Renal cortex interstitium (tissue), 11 donors: ENCODE data around the gene CTNND2. TPM values are rescaled to one million over a fixed set of nuclear protein-coding genes. Genes with fewer than 3 reads are reported as not detected.
A peak's percentile ranks its signal among the peaks of the same experiment; 100 is the strongest.

ENCODE experiments used
- DNase-seq, 11 donors: peaks; one replicate each; pipeline ENCODE4 v3.0.0-alpha.2; 2013; ENCODE audit warnings: low read depth in 9 of 11, low spot score in 4 of 11; ENCODE audit errors: extremely low read depth in 1 of 11
- polyA plus RNA-seq, 3 donors: library from polyadenylated mRNA; unstranded; fragments of 120-200 nt; gene quantifications; one replicate each; pipeline ENCODE4 v1.2.1, GENCODE V29; 2013; ENCODE audit not compliant: insufficient read length in 3 of 3

Gene CTNND2
- polyA plus RNA-seq, 3 donors, result 2.0 to 2.4 (median 2.3) TPM

DNA sequence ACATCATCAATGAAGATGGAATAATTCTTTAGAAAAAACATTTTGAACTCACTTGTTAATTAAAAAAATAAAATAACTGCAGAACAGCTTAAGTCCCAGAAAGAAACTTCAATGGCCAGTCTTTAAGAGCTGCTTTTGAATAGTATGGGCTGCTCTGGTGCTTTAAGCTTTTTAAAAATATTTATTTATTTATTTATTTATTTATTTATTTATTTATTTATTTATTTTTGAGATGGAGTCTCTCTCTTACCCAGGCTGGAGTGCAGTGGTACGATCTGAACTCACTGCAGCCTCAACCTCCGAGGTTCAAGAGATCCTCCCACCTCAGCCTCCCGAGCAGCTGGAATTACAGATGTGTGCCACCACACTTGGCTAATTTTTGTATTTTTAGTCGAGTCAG, 626.9 kb downstream of the CTNND2 start:
- no peak for DNase-seq

DNA sequence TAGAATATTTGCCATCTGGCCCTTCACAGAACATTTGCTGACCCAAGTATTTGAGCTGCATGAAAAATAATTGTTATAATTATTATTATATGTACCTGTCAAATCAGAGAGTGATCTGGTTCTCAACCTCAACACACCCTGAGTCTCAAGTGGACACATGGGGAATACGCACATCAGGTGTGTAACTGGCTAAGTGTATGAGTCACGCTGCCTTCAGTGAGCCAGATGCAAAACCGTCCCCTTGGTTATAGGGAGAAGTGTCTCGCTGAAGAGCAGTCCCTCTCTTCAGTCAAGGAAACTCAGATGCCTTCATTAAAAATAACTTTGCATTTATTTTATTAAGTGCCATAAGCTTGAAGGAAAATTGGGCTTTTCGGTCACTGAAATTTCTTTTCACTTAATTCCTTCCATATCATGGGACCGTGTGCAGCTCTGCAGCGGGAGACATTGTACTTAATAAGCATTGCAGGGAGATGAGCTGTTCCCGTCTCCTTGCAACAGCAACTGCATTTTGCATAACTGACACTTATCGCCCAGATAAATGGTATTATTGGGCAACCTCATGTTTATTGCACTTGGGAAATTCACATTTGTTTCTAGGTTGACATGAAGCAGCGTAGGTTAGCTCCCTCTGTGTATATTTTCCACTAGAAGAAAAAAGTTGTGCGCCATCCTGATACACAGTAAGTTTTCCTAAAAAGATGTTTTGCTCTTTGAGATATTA, 630.9 kb downstream of the CTNND2 start:
- DNase-seq, result no peak

DNA sequence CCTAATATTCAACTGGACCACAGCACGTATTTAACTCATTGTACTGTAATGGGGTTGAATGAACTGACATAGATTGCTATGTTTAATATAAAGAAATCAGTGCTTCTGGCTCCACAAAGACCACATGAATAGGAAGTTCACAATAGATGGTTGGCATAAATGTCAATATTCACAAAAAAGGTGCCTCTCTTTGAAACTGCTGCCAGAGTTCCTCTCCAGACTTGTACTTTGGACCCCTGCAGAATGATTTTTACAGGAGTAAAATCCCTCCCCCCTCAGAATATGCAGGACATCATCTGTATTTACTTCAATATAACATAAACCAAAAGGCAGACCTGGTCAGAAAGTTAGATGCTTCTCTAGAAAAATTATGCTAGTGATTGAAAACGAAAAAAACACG, 634.7 kb downstream of the CTNND2 start:
- DNase-seq, result no peak

DNA sequence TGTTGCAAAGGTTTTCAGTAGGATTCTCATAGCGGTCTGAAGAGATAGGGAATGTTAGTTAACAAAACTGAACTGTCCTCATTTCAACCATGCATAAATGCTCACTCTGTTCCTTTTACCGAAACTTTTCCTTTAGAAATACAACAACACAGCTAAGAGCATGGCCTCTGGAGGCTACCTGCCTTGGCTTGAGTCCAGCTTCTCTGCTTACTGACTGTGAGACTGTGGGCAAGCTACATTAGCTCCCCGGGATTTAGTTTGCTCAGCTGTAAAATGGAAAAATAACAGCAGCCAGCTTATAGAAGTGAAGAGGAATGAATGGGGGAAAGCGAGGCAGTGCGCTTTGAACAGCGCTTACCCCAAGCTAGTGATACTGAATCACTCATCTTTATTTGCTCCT, 635.4 kb downstream of the CTNND2 start:
- DNase-seq, result no peak

DNA sequence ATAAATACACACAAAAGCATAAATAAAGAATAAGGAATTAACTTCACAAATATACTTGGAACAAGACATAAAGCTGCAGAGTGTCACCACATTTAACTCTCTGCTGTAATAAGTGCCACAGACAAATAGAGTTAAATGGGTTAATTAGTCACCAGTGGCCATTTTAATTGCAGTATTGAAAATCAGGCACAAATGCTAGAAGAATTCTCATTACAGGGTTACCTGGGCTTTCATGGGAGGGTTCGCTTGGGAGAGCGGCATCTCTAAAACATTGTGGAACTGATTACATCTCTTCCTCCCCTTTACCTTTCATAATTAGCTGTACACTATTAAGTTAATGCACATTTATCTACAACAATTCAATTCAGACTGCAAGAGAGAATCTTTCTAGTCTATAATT, 637.9 kb downstream of the CTNND2 start:
- DNase-seq, result no peak

DNA sequence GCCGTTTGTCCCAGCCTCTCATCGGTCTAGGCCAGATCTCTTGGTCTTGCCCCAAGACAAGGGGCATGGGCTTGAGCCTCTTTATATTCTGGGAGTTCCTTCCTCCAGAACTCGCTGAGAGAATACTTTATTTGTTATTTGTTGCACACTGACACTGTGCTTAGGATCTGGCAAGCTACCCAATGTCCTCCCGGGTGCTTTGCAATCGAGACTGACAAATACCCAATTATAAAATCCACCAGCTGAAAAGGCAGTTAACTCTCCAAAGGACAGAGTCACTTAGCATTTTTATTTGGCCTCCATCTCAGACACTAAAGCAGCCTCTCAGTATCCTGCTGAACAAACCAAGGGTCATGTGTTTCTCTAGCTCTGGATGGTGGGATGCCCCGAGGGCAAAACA, 643.0 kb downstream of the CTNND2 start:
- DNase-seq, result no peak

DNA sequence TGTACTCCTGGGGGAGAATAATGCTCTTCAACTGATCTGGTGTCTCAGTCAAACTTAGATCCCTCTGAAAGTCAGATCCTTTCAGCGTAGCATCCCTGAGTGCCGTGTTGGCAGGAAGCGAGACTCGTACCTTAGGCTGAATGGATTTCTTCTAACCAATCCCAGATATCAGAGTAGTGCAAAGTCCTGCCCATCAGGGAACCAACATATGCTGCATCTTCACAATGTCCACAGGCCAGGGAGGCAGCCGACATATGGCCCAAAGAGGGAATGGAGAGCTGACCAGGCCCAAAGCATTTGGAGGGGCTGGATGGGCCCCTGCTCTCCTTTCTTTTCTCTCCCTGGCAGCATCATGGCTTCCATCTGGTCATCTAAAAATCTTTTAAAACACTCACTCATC, 646.2 kb downstream of the CTNND2 start:
- no peak for DNase-seq

DNA sequence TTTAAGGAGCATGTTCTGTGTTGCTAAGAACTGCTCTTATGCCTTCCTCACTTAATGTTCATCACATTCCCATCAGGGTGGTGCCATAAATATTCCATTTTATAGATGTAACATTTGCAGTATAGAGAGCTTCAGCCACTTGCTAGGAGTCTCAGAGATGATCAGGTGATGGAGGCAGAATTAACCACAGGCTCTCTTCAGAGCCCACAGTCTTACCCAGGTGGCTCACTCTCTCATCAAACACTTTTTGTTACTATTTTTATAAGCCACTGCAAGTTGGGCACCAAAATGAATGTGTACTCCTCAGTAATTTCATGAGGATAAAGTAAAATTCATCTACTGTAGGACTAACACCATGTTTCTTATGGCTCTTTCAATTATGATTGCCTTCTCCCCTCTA, 651.7 kb downstream of the CTNND2 start:
- no peak for DNase-seq

DNA sequence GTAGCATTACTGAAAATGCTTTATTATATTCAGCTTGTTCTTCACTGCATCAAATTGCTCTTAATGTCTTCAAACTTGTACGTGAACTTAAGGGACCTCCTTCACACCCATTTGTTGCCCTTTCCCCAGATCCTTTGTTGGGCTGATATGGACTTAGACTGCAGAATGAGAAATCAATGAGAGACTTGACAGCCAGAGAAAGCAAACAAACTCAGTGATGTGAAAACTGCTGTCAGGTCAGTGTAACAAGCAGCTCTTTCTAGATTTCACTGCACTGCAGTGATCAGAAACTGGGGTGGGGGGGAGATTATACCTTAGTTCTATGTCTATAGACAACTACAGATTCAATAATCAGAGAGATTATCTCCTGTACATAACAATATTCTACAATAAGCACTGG, 652.2 kb downstream of the CTNND2 start:
- no peak for DNase-seq

DNA sequence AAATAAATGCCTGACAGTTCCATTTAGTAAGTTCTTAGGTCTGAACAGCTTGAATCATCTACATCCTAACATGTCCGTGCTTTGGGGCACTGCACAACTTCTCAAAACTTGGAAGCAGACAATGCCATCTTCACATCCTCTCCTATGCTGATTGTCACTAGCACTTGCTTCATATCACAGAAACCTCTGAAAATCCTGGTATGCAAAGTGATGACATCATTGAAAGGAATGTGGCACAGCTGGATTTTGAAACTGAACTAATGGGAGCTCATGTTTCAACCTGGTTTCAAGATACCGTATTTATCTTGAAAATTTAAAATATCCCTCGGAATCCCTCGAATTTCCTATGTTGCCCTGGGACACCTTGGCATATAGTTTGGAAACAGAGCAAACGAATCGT, 653.0 kb downstream of the CTNND2 start:
- peak in 8 of 11 donors; percentile 11 to 63 (median 28) for DNase-seq

DNA sequence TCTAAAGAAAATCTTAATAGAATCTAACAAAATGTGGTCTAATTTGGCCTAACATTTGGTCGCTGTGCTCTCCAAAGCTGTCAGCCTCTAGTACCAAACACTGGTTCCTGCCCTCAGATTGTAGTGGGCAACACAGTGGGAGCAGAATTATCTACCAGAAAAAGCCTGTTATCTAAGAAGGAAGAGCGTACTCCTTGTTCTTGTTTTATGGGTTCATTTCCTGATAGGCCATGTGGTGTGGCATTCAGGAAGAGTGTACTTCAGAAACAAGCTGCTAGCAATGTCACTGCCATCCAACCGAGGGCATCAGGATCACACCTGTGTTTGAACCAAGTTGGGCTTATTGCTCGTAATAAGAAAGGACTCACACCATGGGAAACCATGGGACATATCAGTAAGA, 655.3 kb downstream of the CTNND2 start:
- no peak for DNase-seq

DNA sequence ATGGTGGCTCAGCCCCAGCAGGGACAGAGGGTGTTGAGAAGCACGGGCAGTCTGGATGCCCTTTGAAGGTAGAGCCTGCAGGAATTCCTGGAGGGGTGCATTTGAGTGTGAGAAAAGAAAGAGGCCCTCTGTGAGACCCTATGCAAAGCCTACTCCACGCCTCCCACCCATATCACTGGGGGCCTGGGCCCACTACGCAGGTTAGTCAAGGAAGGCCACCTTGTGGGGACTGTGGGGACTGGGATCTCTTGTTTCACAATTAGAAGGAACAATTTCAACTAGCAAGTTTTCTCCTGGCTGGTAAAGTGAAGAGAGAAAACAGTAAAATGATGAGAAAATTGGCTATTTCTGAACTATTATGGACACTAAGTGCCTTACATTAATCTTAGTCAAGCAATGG, 657.0 kb downstream of the CTNND2 start:
- DNase-seq, result no peak

DNA sequence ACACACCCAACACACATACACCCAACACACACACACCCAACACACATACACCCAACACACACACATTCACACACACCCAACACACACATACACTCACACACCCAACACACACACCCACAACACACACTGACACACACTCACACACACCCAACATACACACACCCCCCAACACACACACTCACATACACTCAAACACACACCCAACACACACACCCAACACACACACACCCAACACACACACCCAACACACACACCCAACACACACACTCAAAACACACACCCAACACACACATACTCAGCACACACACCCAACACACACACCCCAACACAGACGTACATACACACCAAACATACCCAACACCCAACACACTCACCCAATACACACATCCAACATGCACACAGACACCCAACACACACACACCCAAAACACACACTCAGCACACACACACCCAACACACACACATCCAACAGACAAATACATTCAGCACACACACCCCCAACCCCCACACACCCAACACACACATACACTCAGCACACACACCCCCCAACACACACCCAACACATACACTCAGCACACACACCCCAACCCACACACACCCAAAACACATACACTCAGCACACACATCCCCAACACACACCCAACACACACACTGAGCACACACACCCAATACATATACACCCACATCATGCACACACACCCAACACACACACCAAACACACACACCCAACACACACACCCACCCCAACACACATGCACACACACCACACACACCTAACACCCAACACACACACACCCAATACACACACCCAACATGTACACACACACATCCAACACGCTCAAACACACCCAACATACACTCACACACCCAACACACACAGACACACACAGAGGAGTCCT, 663.7 kb downstream of the CTNND2 start:
- no peak for DNase-seq

DNA sequence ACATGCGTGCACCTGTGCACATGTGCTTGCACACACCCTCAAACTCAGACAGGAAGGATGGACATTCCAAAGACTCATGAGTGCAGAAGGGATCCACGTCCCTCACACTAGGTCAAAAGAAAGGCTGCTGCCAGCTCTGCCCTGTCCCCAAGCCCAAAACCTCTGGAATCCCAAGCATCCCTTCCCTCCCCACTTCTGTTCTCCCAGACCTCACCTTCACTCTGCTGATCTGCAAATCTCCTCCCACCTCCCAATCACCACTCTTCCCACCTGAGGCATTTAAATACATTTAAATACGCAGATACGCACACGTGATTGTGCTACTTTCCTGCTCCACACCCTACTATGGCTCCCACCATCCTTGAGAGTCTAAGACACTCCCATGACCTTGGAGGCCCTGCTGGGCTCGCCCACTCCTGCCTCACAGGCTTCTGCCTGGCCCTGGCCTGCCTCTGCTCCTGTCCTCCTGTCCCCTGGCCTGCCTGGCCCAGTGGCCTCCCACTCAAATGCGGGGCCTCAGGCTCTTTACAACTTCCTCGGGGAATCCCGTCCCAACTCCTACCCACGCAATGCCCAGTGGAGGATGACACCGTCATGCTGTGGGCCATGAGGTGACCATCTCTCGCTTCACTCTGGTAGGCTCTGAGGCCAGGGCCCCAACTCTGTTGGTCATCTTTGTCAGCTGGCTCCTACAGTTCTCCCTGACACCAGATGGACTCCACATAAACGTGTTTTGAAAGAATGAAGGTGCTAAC, 664.8 kb downstream of the CTNND2 start:
- no peak for DNase-seq

DNA sequence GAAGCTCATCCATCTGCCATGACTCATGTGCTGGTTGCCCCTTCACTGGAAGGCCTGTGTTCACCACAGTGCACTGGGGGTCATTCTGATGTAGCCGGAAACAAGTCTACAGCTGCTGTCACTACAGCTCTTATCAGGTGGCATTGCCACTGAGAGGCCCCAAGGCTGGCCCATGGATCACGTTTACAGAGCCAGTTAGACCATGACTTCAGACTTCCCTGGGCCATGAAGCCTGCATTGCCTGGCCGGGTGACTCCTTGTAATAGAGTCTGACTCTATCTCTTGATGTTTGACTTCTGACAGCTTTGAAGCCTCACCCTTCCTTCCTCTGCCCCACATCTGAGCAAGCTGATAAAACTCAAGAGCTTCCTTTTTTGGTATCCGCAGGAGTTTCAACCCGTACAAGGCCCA, 669.7 kb downstream of the CTNND2 start:
- no peak for DNase-seq

DNA sequence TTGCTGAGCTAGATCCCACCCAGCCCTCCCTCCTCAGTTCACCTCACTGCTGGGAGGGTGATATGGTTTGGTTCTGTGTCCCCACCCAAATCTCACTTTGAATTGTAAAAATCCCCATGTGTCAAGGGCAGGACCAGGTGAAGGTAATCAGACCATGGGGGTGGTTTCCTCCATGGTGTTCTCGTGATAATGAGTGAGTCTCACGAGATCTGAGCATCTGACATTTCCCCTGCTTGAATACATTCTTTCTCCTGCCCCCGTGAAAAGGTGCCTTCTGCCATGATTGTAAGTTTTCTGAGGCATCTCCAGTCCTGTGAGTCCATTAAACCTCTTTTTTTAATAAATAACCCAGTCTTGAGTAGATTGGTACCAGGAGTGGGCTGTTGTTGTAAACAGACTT, 673.4 kb downstream of the CTNND2 start:
- no peak for DNase-seq

DNA sequence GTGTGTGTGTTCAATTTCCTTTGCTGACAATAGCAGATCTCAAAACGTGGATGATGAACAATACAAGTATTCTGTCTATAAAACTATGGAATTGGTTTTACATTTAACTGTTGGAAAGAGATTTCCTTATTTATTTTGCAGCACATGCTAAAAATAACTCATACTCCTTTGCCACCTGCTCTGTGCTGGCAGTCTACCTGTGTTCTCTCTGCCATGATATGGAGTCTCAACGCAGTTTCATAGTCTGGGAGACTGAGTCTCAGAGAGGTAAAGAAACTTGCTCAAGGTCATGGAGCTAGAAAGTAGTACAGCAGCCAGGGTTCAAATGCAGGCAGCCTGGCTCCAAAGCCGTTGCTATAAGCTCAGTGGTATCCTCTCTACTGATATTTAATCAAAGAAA, 677.2 kb downstream of the CTNND2 start:
- DNase-seq, result no peak

DNA sequence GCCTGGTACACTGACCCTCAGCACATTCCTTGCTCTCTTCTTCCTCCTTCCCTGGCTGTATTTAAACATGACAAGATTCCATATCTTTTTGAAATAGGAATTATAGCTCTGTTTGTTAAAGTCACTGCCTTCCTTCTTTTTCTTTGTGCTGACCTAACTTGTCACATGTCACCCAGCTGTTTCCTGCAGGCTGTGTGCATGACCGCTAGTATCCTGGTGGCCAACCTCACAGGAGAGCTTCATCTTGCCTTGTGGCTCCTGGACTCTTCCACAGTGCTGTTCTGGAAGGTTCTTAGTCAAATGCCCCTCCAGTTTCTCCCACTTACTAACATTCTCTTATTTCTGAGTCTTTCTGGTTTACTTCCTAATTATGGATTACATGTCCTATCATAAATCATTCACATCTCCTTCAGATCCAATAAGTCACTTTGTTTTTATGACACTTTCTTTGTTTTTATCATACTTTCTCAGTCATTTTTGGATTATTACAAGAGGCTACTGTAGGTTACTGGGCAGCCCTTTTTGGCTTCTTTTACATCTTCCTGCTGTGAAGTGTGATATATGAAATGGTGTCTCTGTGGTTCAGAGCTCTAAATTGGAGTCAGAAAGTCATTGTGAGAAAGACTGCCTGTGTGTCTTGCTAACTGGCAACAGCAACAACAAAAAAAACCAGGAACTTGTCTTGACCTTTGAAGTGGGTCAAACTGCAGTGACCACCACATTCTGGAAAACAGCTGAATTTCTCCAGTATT, 679.6 kb downstream of the CTNND2 start:
- no peak for DNase-seq

DNA sequence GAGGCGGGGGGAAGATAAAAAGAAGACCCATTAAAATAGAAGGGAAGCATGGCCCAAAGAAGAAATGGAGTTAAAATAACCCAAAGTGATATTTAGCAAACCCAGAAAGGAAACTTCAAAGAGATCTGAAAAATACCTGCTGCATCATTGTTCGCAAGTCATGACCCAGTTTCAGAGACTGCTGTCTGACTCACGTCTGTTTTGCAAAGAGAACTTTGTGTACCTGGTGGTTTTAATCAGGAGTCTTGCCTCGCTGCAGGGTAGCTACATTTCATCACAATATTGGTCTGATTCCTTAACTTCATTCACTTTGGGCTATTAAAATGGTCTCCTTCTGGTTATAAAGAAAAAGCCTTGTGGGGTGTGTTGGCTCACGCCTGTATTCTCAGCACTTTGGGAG, 682.1 kb downstream of the CTNND2 start:
- no peak for DNase-seq
